ENCODE results near the gene LANCL1.

DNA sequence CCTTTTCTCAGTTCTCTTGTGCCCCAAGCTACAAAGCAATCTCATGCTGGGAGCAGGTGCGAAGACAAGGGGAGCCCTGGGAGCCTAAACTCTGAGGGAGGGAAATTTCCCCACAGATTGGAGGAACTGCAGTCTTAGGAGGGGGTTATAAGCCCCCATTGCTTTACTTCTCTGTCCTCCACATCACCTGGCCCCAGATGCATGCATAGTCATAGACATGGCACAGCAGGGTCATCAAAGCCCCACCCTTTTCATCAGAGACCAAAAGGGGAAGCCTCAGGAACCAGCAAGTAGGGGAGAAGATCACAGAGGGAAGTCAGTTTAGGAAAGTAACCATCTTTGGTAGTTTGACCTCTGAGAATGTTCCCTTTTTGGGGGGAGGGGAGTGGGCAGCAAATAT lies 33.7 kb downstream of the LANCL1 start:
- TF ChIP-seq CTCF (IDR thresholded peaks at IDR 0.05; ENCODE audit: poor library complexity) (no peak), EZH2 (IDR thresholded peaks at IDR 0.05; ENCODE audit: borderline replicate concordance) (no peak)
